Natural killer cell (primary cell): ENCODE results near the gene KLHDC7A. TPM values are rescaled to one million over a fixed set of nuclear protein-coding genes. Genes with fewer than 3 reads are reported as not detected.
"Not testable (repeated sequence)": the region's sequence is repeated elsewhere in the genome, so short reads cannot be mapped to it uniquely, and the experiment has no call there.

Experiments used
- ATAC-seq, 3 donors: fragments of 150-1000 bp in 2 of 3; fragments of 200-7000 bp in 1 of 3; cut with Tn5 transposase; 1 replicate in 1 of 3; 2 replicates in 2 of 3; pipeline ENCODE4 v1.10.0; 2021; ENCODE audit warnings: mild to moderate bottlenecking in 2 of 3, moderate library complexity in 2 of 3
- DNase-seq, 2 donors: peaks; one replicate each; pipeline versions ENCODE4 v3.0.0 to v3.0.0-alpha.2; 2013 to 2021; ENCODE audit warnings: mixed read lengths in 1 of 2
- H3K27ac ChIP-seq: one replicate; pipeline ENCODE4 v1.5.1; 2013; ENCODE audit warnings: mild to moderate bottlenecking, low read length
- H3K27me3 ChIP-seq: one replicate; pipeline ENCODE4 v1.6.1; 2013; ENCODE audit warnings: low read length; ENCODE audit not compliant: control insufficient read depth, insufficient read depth
- H3K36me3 ChIP-seq: one replicate; pipeline ENCODE4 v1.6.1; 2013; ENCODE audit warnings: low read length; ENCODE audit not compliant: control insufficient read depth, insufficient read depth
- H3K4me1 ChIP-seq: one replicate; pipeline ENCODE4 v1.6.1; 2013; ENCODE audit warnings: low read length; ENCODE audit not compliant: control insufficient read depth, insufficient read depth
- H3K4me3 ChIP-seq: one replicate; pipeline ENCODE4 v1.5.1; 2013; ENCODE audit warnings: low read length
- H3K9me3 ChIP-seq: one replicate; pipeline ENCODE4 v1.6.1; 2013; ENCODE audit warnings: low read length; ENCODE audit not compliant: control insufficient read depth, insufficient read depth
- H3K27ac Mint-ChIP-seq, 2 donors: one replicate each; pipeline ENCODE4 v1.8.0; 2022; ENCODE audit warnings: mild to moderate bottlenecking in 2 of 2, mixed read lengths in 2 of 2, moderate library complexity in 1 of 2
- H3K27me3 Mint-ChIP-seq, 2 donors: one replicate each; pipeline ENCODE4 v1.8.0; 2022; ENCODE audit warnings: low read depth in 2 of 2, mixed read lengths in 2 of 2
- H3K36me3 Mint-ChIP-seq: one replicate; pipeline ENCODE4 v1.8.0; 2022; ENCODE audit warnings: mixed read lengths
- H3K4me1 Mint-ChIP-seq, 2 donors: one replicate each; pipeline ENCODE4 v1.8.0; 2022; ENCODE audit warnings: mixed read lengths in 2 of 2
- H3K4me3 Mint-ChIP-seq: one replicate; pipeline ENCODE4 v1.8.0; 2022; ENCODE audit warnings: mild to moderate bottlenecking, moderate library complexity, mixed read lengths
- H3K9me3 Mint-ChIP-seq, 2 donors: one replicate each; pipeline ENCODE4 v1.8.0; 2022; ENCODE audit warnings: mixed read lengths in 2 of 2
- CTCF ChIP-seq: fragments of 200-600 bp; IDR thresholded peaks from one replicate; pipeline ENCODE4 v1.8.0; 2022; ENCODE audit warnings: antibody characterized with exemption
- WGBS: methylation state at CpG from one replicate; pipeline ENCODE4 v1.1.7; 2013; ENCODE audit warnings: missing lambda C conversion rate; ENCODE audit not compliant: insufficient coverage; 5-methylcytosine and 5-hydroxymethylcytosine counted together
- intact Hi-C: fragments of 100-400 bp; cut with micrococcal nuclease; formaldehyde crosslinking; loops from one replicate; pipeline ENCODE4 v1.14.2; 2022
- total RNA-seq, 4 donors: library from RNA; stranded (reverse); fragments of 120-200 nt in 1 of 4; gene quantifications; one replicate each; pipeline versions ENCODE4 v1.2.3 to v1.2.4, GENCODE V29; 2013 to 2022

KLHDC7A gene
- total RNA-seq, 3 donors from 2014 or later (not counting 1 experiment from before 2014, with no cell fraction given) = 0.43 TPM; not detected in 2

GRCh38 chr1:18458133-18459092 is 22.3 kb upstream of the KLHDC7A start:
- Histone ChIP-seq H3K27ac (no peak overlapping the region), H3K4me3 (no peak overlapping the region), H3K9me3 (no peaks in the 10 kb centered on the region), H3K36me3 (no peaks in the 10 kb centered on the region), H3K27me3 (no peaks in the 10 kb centered on the region), H3K4me1 (no peaks in the 10 kb centered on the region)
- ATAC-seq (no peak), DNase-seq (no peak)
- 73% methylated on average over 15 of the region's 15 CpGs for WGBS
- TF ChIP-seq CTCF = no peak
- no peaks in the 10 kb centered on the region for H3K36me3 Mint-ChIP-seq
- intact Hi-C loops = no loop called here
- no peaks in the 10 kb centered on the region for H3K9me3 Mint-ChIP-seq
- peaks cover 22 to 40% of the 10 kb centered on the region in 2 donors for H3K27me3 Mint-ChIP-seq
- H3K4me3 Mint-ChIP-seq = no peak overlapping the region
- no peak overlapping the region for H3K27ac Mint-ChIP-seq
- no peaks in the 10 kb centered on the region for H3K4me1 Mint-ChIP-seq

GRCh38 chr1:18461656-18462055 is 19.1 kb upstream of the KLHDC7A start:
- H3K27me3 ChIP-seq = no peaks in the 10 kb centered on the region
- 88% methylated on average over 10 of the region's 10 CpGs for WGBS
- no peak for TF ChIP-seq CTCF
- Mint-ChIP-seq H3K4me1 (no peaks in the 10 kb centered on the region), H3K27me3 (peaks cover 28% of the 10 kb centered on the region in 2 donors), H3K27ac (no peak overlapping the region), H3K9me3 (no peaks in the 10 kb centered on the region), H3K4me3 (no peak overlapping the region), H3K36me3 (no peaks in the 10 kb centered on the region)
- DNase-seq = no peak
- H3K27ac ChIP-seq = no peak overlapping the region
- no peak overlapping the region for H3K4me3 ChIP-seq
- H3K36me3 ChIP-seq = no peaks in the 10 kb centered on the region
- H3K4me1 ChIP-seq = no peaks in the 10 kb centered on the region
- intact Hi-C loops = no loop called here
- no peak for ATAC-seq
- H3K9me3 ChIP-seq = no peaks in the 10 kb centered on the region

GRCh38 chr1:18462517-18462916 is 18.2 kb upstream of the KLHDC7A start:
- H3K4me3 ChIP-seq, H3K27ac ChIP-seq, H3K4me1 Mint-ChIP-seq, H3K9me3 ChIP-seq, ATAC-seq, H3K4me1 ChIP-seq, DNase-seq, H3K36me3 Mint-ChIP-seq, H3K27me3 ChIP-seq, H3K4me3 Mint-ChIP-seq, intact Hi-C loops, H3K27ac Mint-ChIP-seq, H3K36me3 ChIP-seq, H3K9me3 Mint-ChIP-seq: not testable (repeated sequence)
- 85% methylated on average over 4 of the region's 5 CpGs for WGBS
- H3K27me3 Mint-ChIP-seq = peaks cover 26 to 28% of the 10 kb centered on the region in 2 donors

GRCh38 chr1:18463063-18463462 is 17.7 kb upstream of the KLHDC7A start:
- Mint-ChIP-seq H3K9me3 (no peaks in the 10 kb centered on the region), H3K27ac (no peak overlapping the region), H3K27me3 (peaks cover 20 to 28% of the 10 kb centered on the region in 2 donors), H3K36me3 (no peaks in the 10 kb centered on the region), H3K4me3 (no peak overlapping the region), H3K4me1 (no peaks in the 10 kb centered on the region)
- H3K27ac ChIP-seq = no peak overlapping the region
- no peaks in the 10 kb centered on the region for H3K36me3 ChIP-seq
- no peaks in the 10 kb centered on the region for H3K27me3 ChIP-seq
- no peak for TF ChIP-seq CTCF
- DNase-seq (no peak), ATAC-seq (no peak)
- no peaks in the 10 kb centered on the region for H3K9me3 ChIP-seq
- intact Hi-C loops = no loop called here
- no peaks in the 10 kb centered on the region for H3K4me1 ChIP-seq
- WGBS = 83% methylated on average over 8 of the region's 8 CpGs
- no peak overlapping the region for H3K4me3 ChIP-seq
